HCT116 (cell line): ENCODE results near the gene FHOD1. TPM values are rescaled to one million over a fixed set of nuclear protein-coding genes. Genes with fewer than 3 reads are reported as not detected.

Experiments used
- ATAC-seq: fragments of 200-7000 bp; cut with Tn5 transposase; 2 replicates; pipeline ENCODE4 v1.9.1; 2020; ENCODE audit warnings: mild to moderate bottlenecking, moderate library complexity
- BruUV-seq: library from RNA; stranded (reverse); fragments of 400-500 nt; replicated peaks from 2 replicates; lab custom pipeline; 2021; lab: Mats Ljungman, UMichigan
- CTCF ChIA-PET: fragments of 300-600 bp; sonication (Branson Sonifier 250); formaldehyde crosslinking; loops from one replicate; lab custom pipeline; 2021; ENCODE audit warnings: antibody characterized with exemption; lab: Charles Lee
- POLR2A ChIA-PET: fragments of 300-600, 350-600 bp; sonication (Branson Sonifier 250); formaldehyde crosslinking; loops from one replicate; lab custom pipeline; 2021; ENCODE audit warnings: antibody characterized with exemption; lab: Charles Lee
- RAD21 ChIA-PET, 2 experiments: fragments of 300-600 bp; sonication (Branson Sonifier 250); formaldehyde crosslinking; loops; one replicate each; lab custom pipeline; 2023; ENCODE audit warnings: low total read pairs in 2 of 2; ENCODE audit not compliant: uncharacterized antibody in 2 of 2, unreplicated experiment in 2 of 2, low non-redundant PET in 1 of 2; lab: Charles Lee
- DNase-seq: peaks from one replicate; pipeline ENCODE4 v3.0.0-alpha.2; 2010; ENCODE audit warnings: low read depth, low spot score
- H2AFZ ChIP-seq: fragments of 200-600 bp; shearing (Covaris generic), sonication (generic); 2 replicates; pipeline ENCODE4 v1.6.1; 2017; ENCODE audit warnings: low read depth, mixed run types, mixed read lengths, antibody characterized with exemption, low read length; ENCODE audit not compliant: poor library complexity, severe bottlenecking
- H3K27ac ChIP-seq: 2 replicates; pipeline ENCODE4 v1.5.1; 2012; ENCODE audit warnings: low read depth, low read length
- H3K27me3 ChIP-seq: fragments of 200-600 bp; sonication (generic); 2 replicates; pipeline ENCODE4 v1.6.1; 2016; ENCODE audit warnings: mixed run types, low read length, mixed read lengths; ENCODE audit not compliant: insufficient read depth
- H3K36me3 ChIP-seq, 2 experiments: fragments of 200-500 bp in 1 of 2; fragments of 200-600 bp in 1 of 2; sonication (Bioruptor generic) in 1 of 2; sonication (generic) in 1 of 2; 2 replicates each; pipeline versions ENCODE4 v1.5.1 to v1.6.1; 2014 to 2016; ENCODE audit warnings: low read length in 2 of 2, inconsistent platforms in 1 of 2, mixed read lengths in 1 of 2, mixed run types in 1 of 2; ENCODE audit not compliant: insufficient read depth in 2 of 2, control insufficient read depth in 1 of 2
- H3K4me1 ChIP-seq, 2 experiments: fragments of 200-600 bp in 1 of 2; sonication (generic) in 1 of 2; 2 replicates each; pipeline versions ENCODE4 v1.5.1 to v1.6.1; 2012 to 2017; ENCODE audit warnings: low read length in 2 of 2, inconsistent platforms in 1 of 2, mild to moderate bottlenecking in 1 of 2, mixed read lengths in 1 of 2, mixed run types in 1 of 2, moderate library complexity in 1 of 2; ENCODE audit not compliant: insufficient read depth in 2 of 2, control insufficient read depth in 1 of 2
- H3K4me2 ChIP-seq: fragments of 200-600 bp; sonication (generic); 2 replicates; pipeline ENCODE4 v1.6.1; 2017; ENCODE audit warnings: mixed run types, low read length, mixed read lengths
- H3K4me3 ChIP-seq, 2 experiments: fragments of 200-600 bp in 1 of 2; sonication (generic) in 1 of 2; replicated peaks in 1 of 2; 2 replicates each; pipeline ENCODE4 v1.5.1; 2011 to 2016; ENCODE audit warnings: low read length in 2 of 2, control low read depth in 1 of 2, low read depth in 1 of 2, mild to moderate bottlenecking in 1 of 2, mixed read lengths in 1 of 2, mixed run types in 1 of 2
- H3K79me2 ChIP-seq: fragments of 200-600 bp; sonication (generic); 2 replicates; pipeline ENCODE4 v1.6.1; 2017; ENCODE audit warnings: mild to moderate bottlenecking, mixed run types, low read length, moderate library complexity, mixed read lengths; ENCODE audit not compliant: insufficient read depth
- H3K9ac ChIP-seq: fragments of 200-600 bp; sonication (generic); 2 replicates; pipeline ENCODE4 v1.6.1; 2016; ENCODE audit warnings: low read length, mixed read lengths
- H3K9me2 ChIP-seq: fragments of 200-600 bp; sonication (generic), shearing (Covaris generic); 2 replicates; pipeline ENCODE4 v1.6.1; 2017; ENCODE audit warnings: mixed run types, mild to moderate bottlenecking, moderate library complexity; ENCODE audit not compliant: insufficient read depth
- H3K9me3 ChIP-seq, 2 experiments: fragments of 200-500 bp in 1 of 2; fragments of 200-600 bp in 1 of 2; sonication (Bioruptor generic) in 1 of 2; sonication (generic) in 1 of 2; 2 replicates each; pipeline ENCODE4 v1.6.1; 2014 to 2017; ENCODE audit warnings: low read length in 2 of 2, mixed read lengths in 2 of 2, inconsistent platforms in 1 of 2, low read depth in 1 of 2, mild to moderate bottlenecking in 1 of 2, mixed run types in 1 of 2, moderate library complexity in 1 of 2; ENCODE audit not compliant: control insufficient read depth in 1 of 2, insufficient read depth in 1 of 2
- H4K20me1 ChIP-seq: fragments of 200-600 bp; sonication (generic), shearing (Covaris generic); 2 replicates; pipeline ENCODE4 v1.6.1; 2017; ENCODE audit warnings: mixed run types, mild to moderate bottlenecking, moderate library complexity; ENCODE audit not compliant: insufficient read depth
- CBX3 ChIP-seq: IDR thresholded peaks from 2 replicates; pipeline ENCODE4 v1.6.1; 2012; ENCODE audit warnings: low read depth
- CEBPB ChIP-seq: IDR thresholded peaks from 2 replicates; pipeline ENCODE4 v1.6.1; 2012; ENCODE audit warnings: low read depth
- EZH2 ChIP-seq: fragments of 200-600 bp; sonication (generic); IDR thresholded peaks from 2 replicates; pipeline ENCODE4 v1.6.1; 2017; ENCODE audit warnings: antibody characterized with exemption, mixed run types
- FOSL1 ChIP-seq: IDR thresholded peaks from 2 replicates; pipeline ENCODE4 v1.6.1; 2012; ENCODE audit warnings: low read depth
- JUND ChIP-seq: IDR thresholded peaks from 2 replicates; pipeline ENCODE4 v1.6.1; 2012
- POLR2A ChIP-seq: IDR thresholded peaks from 2 replicates; pipeline ENCODE4 v1.7.0; 2011; ENCODE audit warnings: borderline replicate concordance; ENCODE audit not compliant: insufficient read depth, insufficient read length; ENCODE audit errors: extremely low read depth
- RAD21 ChIP-seq: IDR thresholded peaks from 2 replicates; pipeline ENCODE4 v1.6.1; 2012; ENCODE audit warnings: low read depth, mild to moderate bottlenecking
- SIN3A ChIP-seq: IDR thresholded peaks from 2 replicates; pipeline ENCODE4 v1.6.1; 2012; ENCODE audit warnings: low read depth
- SP1 ChIP-seq: IDR thresholded peaks from 2 replicates; pipeline ENCODE4 v1.6.1; 2012; ENCODE audit warnings: low read depth
- TCF7L2 ChIP-seq: IDR thresholded peaks from 2 replicates; pipeline ENCODE4 v1.7.0; 2011; ENCODE audit warnings: borderline replicate concordance, inconsistent platforms; ENCODE audit not compliant: insufficient read depth, insufficient read length; ENCODE audit errors: extremely low read depth
- YY1 ChIP-seq: IDR thresholded peaks from 2 replicates; pipeline ENCODE4 v1.6.1; 2011; ENCODE audit warnings: low read length, low read depth, moderate library complexity, mild to moderate bottlenecking; ENCODE audit not compliant: insufficient replicate concordance; ENCODE audit errors: extremely low read depth
- ZFX ChIP-seq: fragments of 450-650 bp; IDR thresholded peaks from 2 replicates; pipeline ENCODE4 v1.6.1; 2017
- ZNF274 ChIP-seq: fragments of 200-500 bp; sonication (Bioruptor generic); IDR thresholded peaks from 2 replicates; pipeline ENCODE4 v1.6.1; 2014; ENCODE audit warnings: mild to moderate bottlenecking, low read depth, low read length, inconsistent platforms
- intact Hi-C: fragments of 100-400 bp; cut with micrococcal nuclease; formaldehyde crosslinking; loops from 2 replicates; pipeline ENCODE4 v1.10.0; 2022
- total RNA-seq: library from RNA; stranded (reverse); gene quantifications from one replicate; pipeline ENCODE4 v1.2.1, GENCODE V29; 2021; ENCODE audit not compliant: unreplicated experiment
- TF ChIP-seq, protein P1 (sequence below): IDR thresholded peaks from 2 replicates; pipeline ENCODE4 v1.6.1; 2011; ENCODE audit warnings: mild to moderate bottlenecking, low read length, moderate library complexity; ENCODE audit not compliant: insufficient replicate concordance; ENCODE audit errors: extremely low read depth
- TF ChIP-seq, protein P2 (sequence below): IDR thresholded peaks from 2 replicates; pipeline ENCODE4 v1.6.1; 2012
- TF ChIP-seq, protein P3 (sequence below): IDR thresholded peaks from 2 replicates; pipeline ENCODE4 v1.6.1; 2012
- TF ChIP-seq, protein P4 (sequence below): IDR thresholded peaks from 2 replicates; pipeline ENCODE4 v1.6.1; 2012; ENCODE audit warnings: low read depth
- TF ChIP-seq, protein P5 (sequence below), 3 experiments: fragments of 200-600 bp in 1 of 3; sonication (generic) in 1 of 3; IDR thresholded peaks in 2 of 3; conservative IDR thresholded peaks in 1 of 3; 2 replicates each; pipeline ENCODE4 v1.5.1; 2012 to 2017; ENCODE audit warnings: low read depth in 2 of 3, low read length in 2 of 3, antibody characterized with exemption in 1 of 3, borderline replicate concordance in 1 of 3, control low read depth in 1 of 3, mild to moderate bottlenecking in 1 of 3, mixed read lengths in 1 of 3, mixed run types in 1 of 3, moderate library complexity in 1 of 3; ENCODE audit not compliant: insufficient read depth in 1 of 3

The FHOD1 gene
- total RNA-seq, 1 experiment from 2014 or later = 69.2 TPM

DNA sequence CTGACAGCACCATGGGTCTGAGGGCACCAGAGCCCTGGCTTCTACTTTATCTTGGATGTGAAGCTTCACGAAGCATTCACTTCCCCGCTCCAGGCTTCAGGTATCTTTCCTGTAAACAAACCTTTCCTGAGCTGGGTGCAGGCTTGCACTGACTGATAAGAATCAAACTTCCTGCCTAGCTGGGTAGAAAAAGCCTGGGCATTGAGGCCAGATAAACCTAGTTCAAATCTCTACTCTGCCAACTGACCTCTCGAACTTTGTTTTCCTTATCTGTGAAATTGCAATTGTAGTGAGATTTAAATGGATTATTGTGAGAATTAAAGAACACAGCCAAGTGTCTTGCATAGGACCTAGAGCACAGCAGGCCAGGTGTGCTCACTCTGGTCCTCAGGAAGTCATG lies 23.3 kb downstream of the FHOD1 start:
- POLR2A ChIA-PET = no interaction called here

More for the DNA sequence above, 23.3 kb downstream of the FHOD1 start:
- RAD21 ChIA-PET = no interaction called here
- no peaks in the 10 kb centered on the region for H4K20me1 ChIP-seq
- no peak overlapping the region for H2AFZ ChIP-seq
- TF ChIP-seq ZFX = no peak
- TF ChIP-seq, protein P1, sequence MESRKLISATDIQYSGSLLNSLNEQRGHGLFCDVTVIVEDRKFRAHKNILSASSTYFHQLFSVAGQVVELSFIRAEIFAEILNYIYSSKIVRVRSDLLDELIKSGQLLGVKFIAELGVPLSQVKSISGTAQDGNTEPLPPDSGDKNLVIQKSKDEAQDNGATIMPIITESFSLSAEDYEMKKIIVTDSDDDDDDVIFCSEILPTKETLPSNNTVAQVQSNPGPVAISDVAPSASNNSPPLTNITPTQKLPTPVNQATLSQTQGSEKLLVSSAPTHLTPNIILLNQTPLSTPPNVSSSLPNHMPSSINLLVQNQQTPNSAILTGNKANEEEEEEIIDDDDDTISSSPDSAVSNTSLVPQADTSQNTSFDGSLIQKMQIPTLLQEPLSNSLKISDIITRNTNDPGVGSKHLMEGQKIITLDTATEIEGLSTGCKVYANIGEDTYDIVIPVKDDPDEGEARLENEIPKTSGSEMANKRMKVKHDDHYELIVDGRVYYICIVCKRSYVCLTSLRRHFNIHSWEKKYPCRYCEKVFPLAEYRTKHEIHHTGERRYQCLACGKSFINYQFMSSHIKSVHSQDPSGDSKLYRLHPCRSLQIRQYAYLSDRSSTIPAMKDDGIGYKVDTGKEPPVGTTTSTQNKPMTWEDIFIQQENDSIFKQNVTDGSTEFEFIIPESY = no peak
- TF ChIP-seq, protein P2, sequence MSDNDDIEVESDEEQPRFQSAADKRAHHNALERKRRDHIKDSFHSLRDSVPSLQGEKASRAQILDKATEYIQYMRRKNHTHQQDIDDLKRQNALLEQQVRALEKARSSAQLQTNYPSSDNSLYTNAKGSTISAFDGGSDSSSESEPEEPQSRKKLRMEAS = no peak
- no peak for TF ChIP-seq YY1
- TF ChIP-seq TCF7L2 = no peak
- TF ChIP-seq FOSL1 = no peak
- no peak for TF ChIP-seq CBX3
- TF ChIP-seq SIN3A = no peak
- no peak for TF ChIP-seq EZH2
- TF ChIP-seq RAD21 = no peak
- TF ChIP-seq, protein P3, sequence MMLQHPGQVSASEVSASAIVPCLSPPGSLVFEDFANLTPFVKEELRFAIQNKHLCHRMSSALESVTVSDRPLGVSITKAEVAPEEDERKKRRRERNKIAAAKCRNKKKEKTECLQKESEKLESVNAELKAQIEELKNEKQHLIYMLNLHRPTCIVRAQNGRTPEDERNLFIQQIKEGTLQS = no peak
- TF ChIP-seq, protein P4, sequence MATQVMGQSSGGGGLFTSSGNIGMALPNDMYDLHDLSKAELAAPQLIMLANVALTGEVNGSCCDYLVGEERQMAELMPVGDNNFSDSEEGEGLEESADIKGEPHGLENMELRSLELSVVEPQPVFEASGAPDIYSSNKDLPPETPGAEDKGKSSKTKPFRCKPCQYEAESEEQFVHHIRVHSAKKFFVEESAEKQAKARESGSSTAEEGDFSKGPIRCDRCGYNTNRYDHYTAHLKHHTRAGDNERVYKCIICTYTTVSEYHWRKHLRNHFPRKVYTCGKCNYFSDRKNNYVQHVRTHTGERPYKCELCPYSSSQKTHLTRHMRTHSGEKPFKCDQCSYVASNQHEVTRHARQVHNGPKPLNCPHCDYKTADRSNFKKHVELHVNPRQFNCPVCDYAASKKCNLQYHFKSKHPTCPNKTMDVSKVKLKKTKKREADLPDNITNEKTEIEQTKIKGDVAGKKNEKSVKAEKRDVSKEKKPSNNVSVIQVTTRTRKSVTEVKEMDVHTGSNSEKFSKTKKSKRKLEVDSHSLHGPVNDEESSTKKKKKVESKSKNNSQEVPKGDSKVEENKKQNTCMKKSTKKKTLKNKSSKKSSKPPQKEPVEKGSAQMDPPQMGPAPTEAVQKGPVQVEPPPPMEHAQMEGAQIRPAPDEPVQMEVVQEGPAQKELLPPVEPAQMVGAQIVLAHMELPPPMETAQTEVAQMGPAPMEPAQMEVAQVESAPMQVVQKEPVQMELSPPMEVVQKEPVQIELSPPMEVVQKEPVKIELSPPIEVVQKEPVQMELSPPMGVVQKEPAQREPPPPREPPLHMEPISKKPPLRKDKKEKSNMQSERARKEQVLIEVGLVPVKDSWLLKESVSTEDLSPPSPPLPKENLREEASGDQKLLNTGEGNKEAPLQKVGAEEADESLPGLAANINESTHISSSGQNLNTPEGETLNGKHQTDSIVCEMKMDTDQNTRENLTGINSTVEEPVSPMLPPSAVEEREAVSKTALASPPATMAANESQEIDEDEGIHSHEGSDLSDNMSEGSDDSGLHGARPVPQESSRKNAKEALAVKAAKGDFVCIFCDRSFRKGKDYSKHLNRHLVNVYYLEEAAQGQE = no peak
- no peak for TF ChIP-seq SP1
- TF ChIP-seq, protein P5, sequence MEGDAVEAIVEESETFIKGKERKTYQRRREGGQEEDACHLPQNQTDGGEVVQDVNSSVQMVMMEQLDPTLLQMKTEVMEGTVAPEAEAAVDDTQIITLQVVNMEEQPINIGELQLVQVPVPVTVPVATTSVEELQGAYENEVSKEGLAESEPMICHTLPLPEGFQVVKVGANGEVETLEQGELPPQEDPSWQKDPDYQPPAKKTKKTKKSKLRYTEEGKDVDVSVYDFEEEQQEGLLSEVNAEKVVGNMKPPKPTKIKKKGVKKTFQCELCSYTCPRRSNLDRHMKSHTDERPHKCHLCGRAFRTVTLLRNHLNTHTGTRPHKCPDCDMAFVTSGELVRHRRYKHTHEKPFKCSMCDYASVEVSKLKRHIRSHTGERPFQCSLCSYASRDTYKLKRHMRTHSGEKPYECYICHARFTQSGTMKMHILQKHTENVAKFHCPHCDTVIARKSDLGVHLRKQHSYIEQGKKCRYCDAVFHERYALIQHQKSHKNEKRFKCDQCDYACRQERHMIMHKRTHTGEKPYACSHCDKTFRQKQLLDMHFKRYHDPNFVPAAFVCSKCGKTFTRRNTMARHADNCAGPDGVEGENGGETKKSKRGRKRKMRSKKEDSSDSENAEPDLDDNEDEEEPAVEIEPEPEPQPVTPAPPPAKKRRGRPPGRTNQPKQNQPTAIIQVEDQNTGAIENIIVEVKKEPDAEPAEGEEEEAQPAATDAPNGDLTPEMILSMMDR (IDR thresholded peaks at IDR 0.05 in 2 of 3, conservative IDR thresholded peaks at IDR 0.05 in 1 of 3; ENCODE audit: borderline replicate concordance in 1 of 3, insufficient read depth in 1 of 3, low read depth in 2 of 3, low read length in 2 of 3) = no peak
- no peak for TF ChIP-seq CEBPB
- TF ChIP-seq POLR2A = no peak
- TF ChIP-seq ZNF274 = no peak
- TF ChIP-seq JUND = no peak
- TF ChIP-seq, all 23 proteins: peak for 0
- ATAC-seq (no peak), DNase-seq (no peak)
- peaks cover 18% of the 10 kb centered on the region for H3K79me2 ChIP-seq
- H3K4me3 ChIP-seq = no peak overlapping the region
- peaks cover 0 to 11% of the 10 kb centered on the region in 2 experiments; a peak in 1 of 4 replicates for H3K36me3 ChIP-seq
- H3K27me3 ChIP-seq = no peaks in the 10 kb centered on the region
- intact Hi-C loops = no loop called here
- no peaks in the 10 kb centered on the region for H3K9me2 ChIP-seq
- no peak overlapping the region for H3K27ac ChIP-seq
- no peak overlapping the region for H3K4me2 ChIP-seq
- no peak overlapping the region for H3K9ac ChIP-seq
- H3K4me1 ChIP-seq = peaks cover 6 to 18% of the 10 kb centered on the region in 2 experiments; a peak in 3 of 4 replicates
- BruUV-seq = no TSS peak
- CTCF ChIA-PET = no interaction called here
- H3K9me3 ChIP-seq = no peaks in the 10 kb centered on the region
